Measurements from ENCODE around the gene RPP30.
"Not testable (repeated sequence)": the region's sequence is repeated elsewhere in the genome, so short reads cannot be mapped to it uniquely, and the experiment has no call there.

RPP30 gene

DNA sequence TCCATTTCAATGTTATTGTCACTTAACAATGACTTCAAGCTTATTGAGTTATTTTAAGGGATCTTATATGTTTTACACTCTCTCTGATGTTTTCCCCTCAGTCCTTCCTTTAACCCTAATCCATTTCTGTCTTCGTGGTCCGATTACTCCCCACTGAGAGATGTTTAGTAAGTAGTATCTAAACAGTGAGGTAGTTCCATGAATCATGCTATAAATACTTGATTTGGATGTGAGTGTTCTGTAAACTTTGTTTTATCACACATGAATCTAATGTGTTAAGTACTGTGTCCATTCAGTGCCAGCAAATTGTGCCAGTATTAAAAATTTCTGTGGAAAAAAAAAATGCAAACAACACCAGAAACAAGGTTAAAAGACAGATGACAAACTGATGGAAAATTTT is 18.6 kb downstream of the RPP30 start:
- Histone ChIP-seq H3K9ac (ENCODE audit: low read length) (no peak overlapping the region), H3K79me2 (ENCODE audit: low read length) (no peaks in the 10 kb centered on the region), H3F3A (ENCODE audit: insufficient read depth, low read length) (no peaks in the 10 kb centered on the region), H3K4me1 (ENCODE audit: low read length) (no peaks in the 10 kb centered on the region), H4K20me1 (ENCODE audit: insufficient read depth, low read length) (no peaks in the 10 kb centered on the region), H3K4me2 (ENCODE audit: low read depth, low read length) (no peak overlapping the region), H3K27me3 (replicated peaks; ENCODE audit: insufficient read depth, low read length) (no peaks in the 10 kb centered on the region), H3K9me2 (replicated peaks; ENCODE audit: insufficient read depth, low read length) (no peaks in the 10 kb centered on the region), H2AFZ (ENCODE audit: low read length) (no peak overlapping the region), H3K27ac (ENCODE audit: low read length) (no peak overlapping the region), H3K9me3 (replicated peaks; ENCODE audit: insufficient read depth, low read length) (no peaks in the 10 kb centered on the region), H3K36me3 (replicated peaks; ENCODE audit: insufficient read depth, low read length) (peaks cover 9% of the 10 kb centered on the region), H3K4me3 (ENCODE audit: low read length) (no peak overlapping the region)
- no peak for TF ChIP-seq EZH2phosphoT487 (IDR thresholded peaks at IDR 0.05; ENCODE audit: low read length)
- TF ChIP-seq, protein P1, sequence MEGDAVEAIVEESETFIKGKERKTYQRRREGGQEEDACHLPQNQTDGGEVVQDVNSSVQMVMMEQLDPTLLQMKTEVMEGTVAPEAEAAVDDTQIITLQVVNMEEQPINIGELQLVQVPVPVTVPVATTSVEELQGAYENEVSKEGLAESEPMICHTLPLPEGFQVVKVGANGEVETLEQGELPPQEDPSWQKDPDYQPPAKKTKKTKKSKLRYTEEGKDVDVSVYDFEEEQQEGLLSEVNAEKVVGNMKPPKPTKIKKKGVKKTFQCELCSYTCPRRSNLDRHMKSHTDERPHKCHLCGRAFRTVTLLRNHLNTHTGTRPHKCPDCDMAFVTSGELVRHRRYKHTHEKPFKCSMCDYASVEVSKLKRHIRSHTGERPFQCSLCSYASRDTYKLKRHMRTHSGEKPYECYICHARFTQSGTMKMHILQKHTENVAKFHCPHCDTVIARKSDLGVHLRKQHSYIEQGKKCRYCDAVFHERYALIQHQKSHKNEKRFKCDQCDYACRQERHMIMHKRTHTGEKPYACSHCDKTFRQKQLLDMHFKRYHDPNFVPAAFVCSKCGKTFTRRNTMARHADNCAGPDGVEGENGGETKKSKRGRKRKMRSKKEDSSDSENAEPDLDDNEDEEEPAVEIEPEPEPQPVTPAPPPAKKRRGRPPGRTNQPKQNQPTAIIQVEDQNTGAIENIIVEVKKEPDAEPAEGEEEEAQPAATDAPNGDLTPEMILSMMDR (IDR thresholded peaks at IDR 0.05; ENCODE audit: low read length) = no peak
- TF ChIP-seq EZH2 (optimal IDR thresholded peaks at IDR 0.05; ENCODE audit: low read depth, low read length) = no peak
- no peak for DNase-seq

DNA sequence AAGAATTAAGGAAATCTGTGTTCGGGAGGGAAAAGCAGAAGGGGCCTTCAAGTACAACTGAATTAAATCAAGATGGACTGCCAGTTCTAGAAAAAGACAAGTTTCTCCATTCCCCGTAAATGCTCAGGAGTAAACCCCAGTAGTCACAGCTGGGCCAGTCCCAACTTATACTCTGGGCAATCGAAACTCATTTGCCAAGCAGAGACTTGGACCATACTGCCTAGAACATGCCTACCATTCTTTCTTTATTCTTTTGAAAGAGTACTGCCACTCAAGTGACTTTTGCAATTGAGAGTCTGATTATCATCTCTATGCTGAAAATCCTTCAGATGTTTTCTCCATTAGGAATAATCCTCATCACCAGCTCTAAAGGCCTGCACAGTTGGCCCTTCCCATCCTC is 21.4 kb downstream of the RPP30 start:
- DNase-seq = no peak
- Histone ChIP-seq H4K20me1 (ENCODE audit: insufficient read depth, low read length) (no peaks in the 10 kb centered on the region), H3K4me3 (ENCODE audit: low read length) (no peak overlapping the region), H3K4me2 (ENCODE audit: low read depth, low read length) (no peak overlapping the region), H3K9me2 (replicated peaks; ENCODE audit: insufficient read depth, low read length) (no peaks in the 10 kb centered on the region), H3K27me3 (replicated peaks; ENCODE audit: insufficient read depth, low read length) (no peaks in the 10 kb centered on the region), H3F3A (ENCODE audit: insufficient read depth, low read length) (no peaks in the 10 kb centered on the region), H3K79me2 (ENCODE audit: low read length) (no peaks in the 10 kb centered on the region), H2AFZ (ENCODE audit: low read length) (no peak overlapping the region), H3K36me3 (replicated peaks; ENCODE audit: insufficient read depth, low read length) (peaks cover 3% of the 10 kb centered on the region), H3K9me3 (replicated peaks; ENCODE audit: insufficient read depth, low read length) (no peaks in the 10 kb centered on the region), H3K27ac (ENCODE audit: low read length) (no peak overlapping the region), H3K4me1 (ENCODE audit: low read length) (no peaks in the 10 kb centered on the region), H3K9ac (ENCODE audit: low read length) (no peak overlapping the region)
- TF ChIP-seq, protein P1 (IDR thresholded peaks at IDR 0.05; ENCODE audit: low read length) = no peak
- TF ChIP-seq EZH2phosphoT487 (IDR thresholded peaks at IDR 0.05; ENCODE audit: low read length) (no peak), EZH2 (optimal IDR thresholded peaks at IDR 0.05; ENCODE audit: low read depth, low read length) (no peak)

DNA sequence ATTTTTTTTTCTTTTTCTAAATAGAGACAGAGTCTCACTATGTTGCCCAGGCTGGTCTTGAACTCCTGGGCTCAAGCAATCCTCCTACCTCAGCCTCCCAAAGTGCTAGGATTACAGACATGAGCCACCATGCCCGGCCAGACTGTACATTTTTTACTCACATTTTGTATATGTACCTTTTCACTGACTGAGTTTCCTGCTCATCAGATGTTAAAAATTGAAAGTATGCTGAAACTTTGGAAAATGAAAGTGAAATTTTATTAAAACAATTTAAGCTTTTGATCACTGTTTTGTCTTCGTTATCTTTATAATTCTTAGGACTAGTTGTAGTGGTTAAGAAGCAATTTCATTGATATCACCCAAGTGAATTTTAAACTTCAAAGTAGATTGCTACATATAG is 25.1 kb downstream of the RPP30 start:
- H3K4me1 ChIP-seq (ENCODE audit: low read length); H3K9ac ChIP-seq (ENCODE audit: low read length); H3K9me3 ChIP-seq (replicated peaks; ENCODE audit: insufficient read depth, low read length); DNase-seq; H2AFZ ChIP-seq (ENCODE audit: low read length); H3K36me3 ChIP-seq (replicated peaks; ENCODE audit: insufficient read depth, low read length); H4K20me1 ChIP-seq (ENCODE audit: insufficient read depth, low read length); H3K9me2 ChIP-seq (replicated peaks; ENCODE audit: insufficient read depth, low read length); H3K4me3 ChIP-seq (ENCODE audit: low read length); H3K79me2 ChIP-seq (ENCODE audit: low read length); H3K27ac ChIP-seq (ENCODE audit: low read length); H3K4me2 ChIP-seq (ENCODE audit: low read depth, low read length); H3F3A ChIP-seq (ENCODE audit: insufficient read depth, low read length); H3K27me3 ChIP-seq (replicated peaks; ENCODE audit: insufficient read depth, low read length): not testable (repeated sequence)

DNA sequence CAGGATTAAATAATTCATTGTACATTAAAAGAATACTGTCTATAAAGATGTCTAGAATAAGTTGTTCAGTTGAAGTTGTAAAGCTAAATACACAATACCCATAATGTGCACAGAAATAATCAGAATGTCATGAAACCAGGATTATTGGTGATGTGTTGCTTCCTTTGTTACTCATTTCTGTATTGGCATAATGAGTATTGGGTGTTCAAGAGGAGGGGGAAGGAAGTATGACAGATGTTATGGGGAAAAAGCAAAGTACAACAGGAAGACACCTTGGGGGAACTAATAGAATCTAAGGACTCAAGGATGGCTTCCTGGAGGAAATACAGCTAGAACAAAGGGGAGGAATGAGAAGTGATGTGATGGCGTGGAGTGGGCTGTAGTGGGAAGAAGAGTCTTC is 34.2 kb downstream of the RPP30 start:
- Histone ChIP-seq H3K9me2 (replicated peaks; ENCODE audit: insufficient read depth, low read length) (no peaks in the 10 kb centered on the region), H2AFZ (ENCODE audit: low read length) (no peak overlapping the region), H3K79me2 (ENCODE audit: low read length) (no peaks in the 10 kb centered on the region), H3K36me3 (replicated peaks; ENCODE audit: insufficient read depth, low read length) (no peaks in the 10 kb centered on the region), H3K4me1 (ENCODE audit: low read length) (no peaks in the 10 kb centered on the region), H3K4me3 (ENCODE audit: low read length) (no peak overlapping the region), H3K27me3 (replicated peaks; ENCODE audit: insufficient read depth, low read length) (no peaks in the 10 kb centered on the region), H3K9ac (ENCODE audit: low read length) (no peak overlapping the region), H3K4me2 (ENCODE audit: low read depth, low read length) (no peak overlapping the region), H3K9me3 (replicated peaks; ENCODE audit: insufficient read depth, low read length) (no peaks in the 10 kb centered on the region), H3F3A (ENCODE audit: insufficient read depth, low read length) (no peaks in the 10 kb centered on the region), H3K27ac (ENCODE audit: low read length) (no peak overlapping the region), H4K20me1 (ENCODE audit: insufficient read depth, low read length) (no peaks in the 10 kb centered on the region)
- DNase-seq = no peak
- no peak for TF ChIP-seq EZH2phosphoT487 (IDR thresholded peaks at IDR 0.05; ENCODE audit: low read length)
- TF ChIP-seq, protein P1 (IDR thresholded peaks at IDR 0.05; ENCODE audit: low read length) = no peak
- no peak for TF ChIP-seq EZH2 (optimal IDR thresholded peaks at IDR 0.05; ENCODE audit: low read depth, low read length)
